HG02852 (cell line): ENCODE results near the gene COPS8.

Experiments used
- ATAC-seq: cut with Tn5 transposase; IDR thresholded peaks from one replicate; pipeline ENCODE4 v1.9.1; 2021; ENCODE audit warnings: mild to moderate bottlenecking, moderate library complexity; ENCODE audit not compliant: unreplicated experiment

The COPS8 gene

DNA sequence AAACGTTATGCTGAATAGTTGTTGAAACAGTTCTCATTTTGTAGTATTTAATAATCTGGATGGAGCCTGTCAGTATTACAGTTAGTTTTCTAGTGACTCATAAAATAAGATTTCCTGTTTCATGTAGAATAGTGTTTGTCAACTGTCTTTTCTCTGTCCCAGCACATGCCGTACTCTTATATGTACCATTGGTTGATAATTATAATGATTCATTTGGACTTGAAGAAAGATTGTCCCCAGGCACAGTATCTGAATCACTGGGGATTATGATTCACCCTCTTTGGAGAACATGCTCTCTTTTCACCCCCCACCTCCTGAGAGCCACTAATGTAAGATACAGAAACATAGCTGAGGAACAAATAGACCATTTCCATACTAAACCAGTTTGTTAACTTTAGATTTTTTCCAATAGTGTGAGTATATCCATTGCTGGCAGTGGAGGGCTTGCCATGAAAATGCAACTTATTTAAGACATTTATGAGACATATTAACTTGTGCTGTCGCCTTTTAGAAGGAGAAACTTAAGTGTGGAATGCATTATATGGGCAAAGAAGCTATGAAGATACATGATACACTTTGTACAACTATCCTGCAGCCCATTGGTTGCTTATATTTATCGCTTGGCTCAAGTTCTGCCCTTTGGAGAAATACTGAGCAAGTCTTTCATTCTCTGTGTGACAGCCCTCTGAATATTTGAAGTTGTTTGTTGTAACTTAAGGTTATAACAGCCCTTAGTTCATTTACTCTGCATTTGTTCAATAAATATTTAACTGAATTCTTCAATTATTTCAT lies 12.4 kb downstream of the COPS8 start:
- ATAC-seq, result no peak

DNA sequence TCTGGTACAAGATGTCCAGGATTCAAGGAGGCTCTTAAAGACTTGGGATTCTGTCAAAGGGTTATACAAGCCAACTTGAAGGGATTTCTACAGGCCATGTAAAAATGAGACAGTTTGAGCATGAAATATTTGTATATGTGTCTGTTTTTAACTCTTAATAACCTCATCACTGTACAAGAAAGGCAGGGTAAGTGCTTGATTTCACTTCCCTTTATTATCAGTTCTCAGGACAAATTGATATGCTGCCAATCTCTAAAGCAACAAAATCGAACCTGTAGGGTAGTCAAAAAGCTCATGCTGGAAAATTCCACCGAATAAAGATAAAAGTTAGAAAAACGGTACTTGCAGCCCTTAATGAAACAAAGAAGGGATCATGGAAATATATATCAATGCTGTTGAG lies 14.1 kb downstream of the COPS8 start:
- no peak for ATAC-seq

DNA sequence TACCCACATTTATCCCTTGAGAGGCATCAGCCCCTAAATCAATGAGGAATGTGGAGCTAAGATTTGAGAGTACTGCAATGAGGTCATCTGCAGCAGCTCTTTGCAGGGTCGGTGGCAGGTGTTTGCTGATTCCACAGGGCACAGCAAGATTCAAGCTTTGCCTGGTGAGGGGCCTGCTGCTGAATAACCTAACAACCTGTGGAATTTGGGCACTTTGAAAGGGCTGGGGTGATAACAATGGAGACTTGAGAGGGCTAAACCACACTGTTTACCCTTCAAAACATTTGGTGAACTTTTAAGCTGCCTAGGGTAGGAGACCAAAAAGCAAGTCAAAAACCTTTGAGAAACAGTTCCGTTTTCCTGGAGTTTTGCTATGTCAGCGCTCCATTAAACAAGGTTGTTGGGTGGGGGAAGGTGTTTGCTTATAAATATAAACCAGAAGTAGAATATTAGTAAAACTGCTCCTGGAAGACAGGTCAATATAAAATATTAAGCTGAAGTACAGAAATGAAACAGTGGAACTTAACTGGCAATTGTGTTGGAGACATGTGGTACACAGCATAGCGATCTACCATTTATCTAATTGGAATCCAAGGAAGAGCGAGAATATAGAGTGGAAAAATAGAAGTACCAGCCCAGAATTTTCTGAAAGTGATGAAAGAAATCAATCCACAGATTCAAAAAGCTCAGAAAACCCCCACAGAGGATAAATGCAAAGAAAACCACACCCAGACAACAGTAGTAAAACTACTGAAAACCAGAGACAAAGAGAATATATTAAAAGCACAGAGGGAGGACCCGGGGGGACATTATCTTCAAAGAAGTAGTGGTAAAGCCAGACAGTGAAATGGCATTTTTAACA lies 15.7 kb downstream of the COPS8 start:
- ATAC-seq, result no peak

DNA sequence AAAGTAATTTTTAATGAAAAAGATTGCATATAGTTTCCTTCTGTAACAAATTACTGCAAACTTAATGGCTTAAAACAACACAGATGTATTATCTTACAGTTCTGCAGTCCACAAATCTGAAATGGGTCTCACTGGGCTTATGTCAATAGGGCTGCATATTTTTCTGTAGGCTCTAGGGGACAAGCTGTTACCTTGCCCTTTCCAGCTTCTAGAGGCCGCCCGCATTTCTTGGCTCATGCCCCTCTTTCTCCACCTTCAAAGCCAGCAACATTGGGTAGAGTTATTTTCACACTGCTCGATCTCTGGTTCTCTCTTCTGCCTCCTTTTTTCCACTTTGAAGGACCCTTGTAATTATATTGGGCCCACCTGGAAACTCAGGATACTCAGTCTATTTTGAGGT lies 16.7 kb downstream of the COPS8 start:
- ATAC-seq, result no peak

DNA sequence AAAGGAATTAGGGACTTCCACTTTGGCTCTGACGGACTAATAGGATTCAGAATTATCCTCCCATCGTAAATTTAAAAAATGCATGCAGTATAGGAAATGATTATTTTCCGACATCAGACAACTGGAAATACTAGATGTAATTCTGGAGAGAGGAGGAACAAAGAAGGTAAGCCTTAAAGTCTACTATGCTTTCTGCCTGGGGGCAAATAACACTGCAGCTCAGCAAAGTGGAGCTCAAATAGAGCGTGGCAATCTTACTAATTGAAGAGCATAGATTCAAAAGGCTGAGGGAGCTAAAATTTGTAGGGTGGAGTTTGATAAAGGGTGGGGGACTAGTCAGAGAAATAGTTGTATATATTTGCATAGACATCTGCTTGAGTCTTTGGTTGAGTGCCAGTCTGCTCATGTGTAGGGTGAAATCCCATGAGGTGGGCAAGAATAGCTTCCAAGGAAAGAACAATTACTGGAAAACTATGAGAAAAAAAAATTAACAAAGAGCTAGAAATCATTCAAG lies 23.8 kb downstream of the COPS8 start:
- no peak for ATAC-seq

DNA sequence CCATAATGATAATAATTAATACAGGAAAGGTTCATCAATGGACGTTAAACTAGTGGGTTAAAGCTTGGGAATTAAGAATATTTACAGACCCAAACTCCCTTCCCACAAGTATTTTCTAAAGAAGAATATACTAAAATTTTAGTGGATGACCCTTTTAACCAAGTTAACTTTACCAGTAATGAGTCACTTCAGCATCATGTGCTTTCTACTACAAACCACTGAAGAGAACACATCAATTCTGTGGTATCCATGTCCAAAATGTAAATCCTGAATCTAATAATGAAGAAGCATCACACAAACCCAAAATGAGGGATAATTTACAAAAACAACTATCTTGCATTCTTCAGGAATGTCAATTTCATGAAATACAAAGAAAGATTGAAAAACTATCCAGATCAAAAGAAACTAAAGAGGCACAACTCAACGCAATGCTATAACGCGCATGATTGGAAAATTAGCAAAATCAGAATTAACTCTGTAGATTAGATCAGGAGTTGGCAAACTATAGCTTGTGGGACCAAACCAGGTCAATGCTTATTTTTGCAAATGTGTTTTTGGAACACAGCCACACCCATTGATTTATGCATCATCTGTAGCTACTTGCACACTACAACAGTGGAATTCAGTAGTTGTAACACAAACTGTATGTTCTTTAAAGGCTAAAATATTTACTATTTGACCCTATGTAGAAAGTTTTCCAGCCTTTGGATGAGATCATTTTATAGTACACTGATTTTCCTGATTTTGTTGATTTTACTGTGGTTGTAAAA lies 27.5 kb downstream of the COPS8 start:
- ATAC-seq, result no peak

DNA sequence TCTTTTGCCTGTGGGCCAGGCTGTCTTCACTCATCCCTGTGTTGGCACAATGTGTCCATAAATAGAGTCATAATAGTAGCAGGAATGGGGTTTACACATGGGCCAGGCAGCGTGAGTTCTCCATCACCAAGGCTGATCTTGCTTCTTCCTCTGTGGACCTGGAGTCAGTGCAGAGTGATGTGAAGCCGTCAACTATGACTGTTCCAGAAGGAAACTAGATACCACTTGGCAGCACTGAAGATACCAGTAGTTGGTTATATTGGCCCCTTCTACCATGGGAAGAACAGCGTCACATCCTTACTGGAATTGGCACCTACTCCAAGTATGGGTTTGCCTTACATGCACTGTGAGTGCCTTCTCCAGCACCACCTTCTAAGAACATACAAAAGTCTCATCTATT lies 30.2 kb downstream of the COPS8 start:
- no peak for ATAC-seq

DNA sequence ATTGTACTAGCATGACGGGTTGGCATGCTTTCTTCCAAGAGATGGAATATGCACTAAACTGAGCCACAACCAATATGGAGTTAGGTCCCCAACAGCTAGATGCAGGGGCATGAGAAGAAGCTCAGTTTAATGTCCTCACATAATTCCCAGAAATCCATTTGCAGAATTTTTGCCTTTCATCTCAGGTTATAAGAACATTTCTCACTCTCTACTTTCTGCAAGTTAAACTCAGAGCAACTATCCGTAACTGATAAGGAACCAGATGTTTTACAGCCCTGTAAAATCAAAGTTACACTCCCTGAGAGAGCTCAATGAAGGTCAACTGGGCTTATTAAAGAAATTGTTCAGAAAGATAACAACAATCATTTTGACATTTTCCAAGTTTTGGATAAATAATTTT lies 30.7 kb downstream of the COPS8 start:
- ATAC-seq, result no peak

DNA sequence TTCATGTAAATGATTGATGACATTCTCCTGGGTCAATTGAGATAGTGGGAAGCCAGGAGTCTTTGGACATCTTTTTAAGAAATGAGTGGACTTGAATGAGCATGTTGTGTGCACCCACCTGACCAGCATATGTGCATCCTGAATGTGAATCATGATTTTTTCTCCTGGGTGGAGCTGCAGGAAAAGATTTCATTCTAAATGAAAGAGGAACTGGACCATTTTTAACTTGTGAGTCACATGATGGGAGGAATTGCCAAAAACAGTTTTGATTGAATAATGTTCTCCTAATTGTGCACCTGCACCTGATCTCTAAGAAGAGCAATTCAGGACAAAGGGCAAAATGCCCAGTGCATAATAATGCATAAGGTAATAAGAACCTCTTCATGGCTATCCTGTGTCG lies 32.3 kb downstream of the COPS8 start:
- ATAC-seq, result no peak

DNA sequence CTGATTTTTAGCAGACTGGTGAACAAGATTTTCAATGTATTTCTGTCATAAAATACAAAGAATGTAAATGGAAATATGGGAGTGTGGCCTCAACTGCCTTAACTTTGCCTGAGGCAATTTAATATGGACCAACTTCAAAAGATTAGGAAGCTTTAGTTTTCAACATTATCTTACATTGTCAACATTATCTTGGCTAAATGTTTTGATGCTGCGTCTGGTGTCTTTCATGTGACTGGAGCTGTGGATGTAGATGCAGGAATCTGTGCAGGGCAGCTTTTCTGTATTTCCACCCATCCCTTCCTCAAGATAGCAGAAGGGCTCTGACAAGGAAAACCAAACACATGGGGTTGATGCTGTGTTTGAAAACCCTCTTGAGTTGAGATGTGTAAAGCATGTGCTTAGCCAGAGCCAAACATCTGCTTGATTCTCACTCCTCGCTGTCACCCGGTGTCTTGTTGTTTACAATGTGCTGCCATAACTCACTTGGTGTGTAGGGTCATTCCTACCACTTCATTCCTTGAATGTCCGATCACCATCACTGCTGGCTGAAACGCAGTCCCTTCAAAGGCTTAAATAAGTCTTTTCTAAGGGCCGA lies 33.0 kb downstream of the COPS8 start:
- ATAC-seq, result no peak

DNA sequence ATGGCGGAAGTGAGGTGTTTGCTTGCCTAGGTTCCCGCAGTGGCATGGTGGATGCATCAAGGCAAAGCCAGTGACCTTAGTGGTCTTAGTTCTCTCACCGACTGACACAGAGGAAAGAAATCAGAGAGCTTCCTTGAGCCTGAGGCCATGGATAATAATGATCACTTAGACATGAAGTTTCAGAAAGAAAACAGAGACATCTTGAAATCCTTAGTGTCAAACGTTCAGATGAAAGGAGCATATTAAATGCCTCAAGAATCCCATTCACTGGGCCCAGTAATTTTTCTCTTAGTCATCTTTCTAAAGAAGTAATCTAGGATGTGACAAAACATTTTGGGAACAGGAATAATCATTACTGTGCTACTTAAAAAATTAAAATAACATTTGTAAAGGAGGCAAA lies 35.2 kb downstream of the COPS8 start:
- no peak for ATAC-seq

DNA sequence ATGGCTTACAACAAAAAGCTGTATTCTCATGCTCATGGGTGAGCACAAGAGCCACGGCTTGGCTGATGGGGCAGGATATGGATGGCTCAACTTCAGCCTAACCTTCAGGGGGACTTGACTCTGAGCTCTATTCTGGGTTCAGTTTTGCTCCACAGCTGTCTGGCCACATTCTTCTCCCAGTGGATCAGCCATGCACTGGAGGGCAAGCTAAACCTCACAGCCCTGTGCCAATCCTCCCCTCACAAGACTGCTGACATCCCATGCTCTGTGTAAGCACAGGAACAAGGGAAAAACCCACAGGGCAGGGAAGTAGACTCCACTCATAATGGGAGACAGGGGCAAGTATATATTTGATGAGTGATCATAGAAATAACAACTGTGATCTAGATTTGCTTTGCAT lies 35.6 kb downstream of the COPS8 start:
- ATAC-seq, result no peak

DNA sequence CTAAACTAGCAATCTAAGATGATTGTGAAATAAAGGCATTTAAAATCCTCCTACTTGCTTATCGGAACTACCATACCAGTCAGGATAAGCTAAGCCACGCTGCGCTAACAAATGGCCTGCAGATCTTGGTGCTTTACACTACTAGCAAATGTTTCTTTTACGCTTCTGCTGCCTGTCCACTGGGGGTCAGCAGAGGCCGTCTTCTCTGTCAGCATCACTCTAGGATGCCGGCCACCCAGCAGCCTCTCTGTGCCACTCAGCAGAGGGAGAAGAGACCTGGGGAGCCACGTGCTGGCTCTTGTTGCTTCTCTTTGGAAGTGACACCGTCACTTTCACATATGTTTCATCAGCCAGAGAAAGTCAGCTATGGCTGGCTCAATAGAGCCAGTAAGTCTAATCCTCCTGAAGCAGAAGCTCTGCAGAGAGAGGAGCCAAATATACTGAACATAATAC lies 36.6 kb downstream of the COPS8 start:
- no peak for ATAC-seq

DNA sequence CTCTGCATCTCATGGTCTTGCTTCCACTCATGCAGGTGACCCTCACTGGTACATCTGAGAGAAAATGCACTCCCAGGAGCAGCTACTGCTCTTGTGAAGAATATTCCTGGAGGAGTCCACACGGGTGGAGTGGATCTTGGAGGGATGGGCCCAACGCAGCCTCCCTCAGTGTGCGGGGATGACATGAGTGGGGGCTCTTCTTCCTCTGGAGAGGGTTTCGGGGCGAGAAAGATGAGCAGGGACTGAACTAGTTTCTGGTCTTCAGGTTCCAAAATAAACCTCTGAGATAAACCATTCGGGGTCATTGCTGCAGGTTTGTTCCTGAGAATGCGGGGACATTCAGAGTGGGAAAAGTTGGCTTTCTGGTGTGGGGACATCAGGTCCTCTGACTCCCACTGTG lies 39.1 kb downstream of the COPS8 start:
- ATAC-seq, result no peak

DNA sequence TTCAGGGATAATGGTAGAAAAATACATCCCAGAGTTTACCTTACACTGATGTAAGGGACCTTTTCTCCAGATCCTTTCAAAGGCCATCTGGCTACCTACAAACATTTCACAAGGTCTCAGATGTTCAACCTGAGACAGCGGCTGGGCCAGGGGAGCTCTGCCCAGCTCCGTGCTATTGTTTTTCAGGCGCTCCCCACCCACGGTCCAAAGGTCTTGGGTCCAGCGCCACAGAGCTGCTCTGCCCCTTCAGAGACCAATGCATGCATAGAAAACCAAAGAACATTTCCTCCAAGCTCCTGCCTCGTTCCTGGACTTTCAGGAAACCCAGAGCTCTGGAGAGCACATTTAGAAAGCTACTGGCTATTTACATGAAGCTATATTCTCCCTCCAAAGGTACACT lies 40.3 kb downstream of the COPS8 start:
- ATAC-seq, result no peak

DNA sequence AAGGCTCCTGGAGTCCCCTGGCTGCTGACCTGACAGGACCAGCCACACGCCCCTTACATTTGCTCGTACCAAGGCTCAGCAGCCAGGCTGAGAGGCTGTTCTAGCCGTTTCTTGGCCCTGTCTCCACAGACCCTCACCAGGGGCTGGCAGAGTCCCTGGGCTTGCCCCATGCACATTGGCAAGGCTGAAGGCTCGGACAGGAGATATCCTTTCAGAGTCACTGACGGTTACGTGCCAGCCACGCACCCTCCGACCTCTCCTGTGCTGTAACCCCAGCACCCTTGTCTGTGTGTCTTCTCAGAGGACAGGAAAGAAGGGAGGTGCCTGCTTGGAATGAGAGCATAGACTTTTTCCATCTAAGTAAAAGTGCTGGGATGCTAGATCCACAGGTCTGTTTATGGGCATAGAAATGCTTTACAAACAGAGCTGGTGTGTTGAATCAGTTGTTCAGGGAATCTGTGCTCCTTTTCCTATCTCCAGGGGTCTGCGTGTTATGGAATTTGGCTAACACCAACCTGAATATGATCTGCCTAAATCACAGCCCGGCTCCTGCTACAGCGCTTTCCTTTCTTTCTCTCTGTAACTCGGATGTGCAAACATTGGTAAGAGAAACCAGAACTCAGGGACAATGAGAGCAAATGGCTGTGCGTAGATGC lies 41.0 kb downstream of the COPS8 start:
- no peak for ATAC-seq

DNA sequence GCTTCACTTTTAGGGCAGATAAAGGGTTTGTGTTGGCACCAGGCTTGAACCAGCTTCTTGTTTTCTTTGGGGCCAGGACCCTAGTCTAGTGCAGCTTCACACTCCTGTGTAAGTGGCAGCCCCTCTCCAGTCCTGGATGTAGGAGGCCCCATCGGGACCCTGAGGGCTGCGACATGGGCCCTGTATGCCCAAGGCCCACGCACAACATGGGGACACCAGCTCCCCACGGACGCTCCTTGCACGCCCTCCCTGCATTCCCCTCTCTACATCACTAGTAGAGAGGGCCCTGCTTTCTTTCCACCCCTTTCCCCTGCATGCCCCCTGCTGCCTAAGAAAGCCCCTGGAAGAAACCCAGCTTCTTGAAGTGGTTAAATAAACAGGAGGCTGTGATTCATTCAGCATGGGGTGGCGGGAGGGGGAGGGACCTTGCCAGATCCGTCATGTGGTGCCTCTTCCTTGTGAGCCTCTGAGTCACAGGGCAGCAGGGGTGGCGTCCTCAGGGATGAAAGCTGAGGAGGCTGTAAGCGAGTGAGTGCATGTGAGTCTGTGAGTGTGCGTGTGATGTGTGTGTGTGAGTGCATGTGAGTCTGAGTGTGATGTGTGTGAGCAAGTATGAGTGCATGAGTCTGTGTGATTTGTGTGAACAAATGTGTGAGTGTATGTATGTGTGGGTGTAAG lies 42.5 kb downstream of the COPS8 start:
- no peak for ATAC-seq

DNA sequence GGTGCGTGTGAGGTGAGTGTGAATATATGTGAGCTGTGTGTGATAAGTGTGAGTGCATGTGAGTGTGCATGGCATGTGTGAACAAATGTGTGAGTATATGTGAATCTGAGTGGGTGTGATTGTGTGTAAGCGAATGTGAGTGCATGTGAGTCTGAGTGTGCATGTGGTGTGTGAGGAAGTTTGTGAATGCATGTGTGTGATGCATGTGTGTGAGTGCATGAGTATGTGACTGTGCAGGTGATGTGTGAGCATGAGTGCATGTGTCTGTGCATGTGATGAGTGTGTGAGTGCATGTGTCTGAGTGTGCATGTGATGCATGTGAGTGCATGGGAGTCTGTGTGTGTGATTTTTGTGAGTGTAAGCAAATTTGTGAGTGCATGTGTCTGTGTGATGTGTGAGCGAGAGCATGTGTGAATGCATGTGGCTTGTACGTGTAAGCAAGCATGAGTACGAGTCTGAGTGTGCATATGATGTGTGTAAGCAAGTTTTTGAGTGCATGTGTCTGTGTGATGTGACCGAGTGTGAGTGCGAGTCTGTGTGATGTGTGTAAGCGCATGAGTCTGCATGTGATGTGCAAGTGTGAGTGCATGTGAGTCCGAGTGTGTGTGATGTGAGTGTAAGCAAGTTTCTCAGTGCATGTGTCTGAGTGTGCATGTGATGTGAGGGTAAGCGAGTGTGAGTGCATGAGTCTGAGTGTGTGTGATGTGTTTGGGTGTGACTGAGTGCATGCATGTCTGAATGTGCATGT lies 43.3 kb downstream of the COPS8 start:
- no peak for ATAC-seq

DNA sequence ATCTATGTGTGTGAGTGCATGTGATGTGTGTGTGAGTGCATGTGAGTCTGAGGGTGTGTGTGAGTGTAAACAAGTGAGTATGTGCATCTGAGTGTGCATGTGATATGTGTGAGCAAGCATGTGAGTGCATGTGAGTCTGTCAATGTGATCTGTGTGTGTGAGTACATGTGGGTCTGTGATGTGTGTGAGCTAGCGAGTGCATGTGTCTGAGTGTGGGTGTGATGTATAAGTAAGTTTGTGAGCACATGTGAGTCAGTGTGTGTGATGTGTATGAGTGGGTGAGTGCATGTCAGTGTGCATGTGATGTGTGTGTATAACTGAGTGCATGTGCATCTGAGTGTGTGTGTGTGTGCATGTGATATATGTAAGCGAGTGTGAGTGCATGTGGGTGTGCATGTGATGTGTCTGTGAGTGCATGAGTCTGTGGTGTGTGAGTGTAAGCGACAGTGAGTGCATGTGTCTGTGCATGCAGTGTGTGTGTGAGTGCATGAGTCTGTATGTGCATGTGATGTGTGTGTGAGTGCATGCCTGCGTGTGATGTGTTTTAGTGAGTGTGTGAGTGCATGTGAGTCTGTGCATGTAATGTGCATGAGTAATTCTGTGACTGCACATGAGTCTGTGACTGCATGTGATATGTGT lies 44.1 kb downstream of the COPS8 start:
- no peak for ATAC-seq
